GM12865 (cell line): ENCODE results near the gene GNG2.

Experiments used
- DNase-seq: peaks from one replicate; pipeline ENCODE4 v3.0.0; 2010; ENCODE audit warnings: low read depth
- H3K4me3 ChIP-seq: 2 replicates; pipeline ENCODE4 v1.5.1; 2011; ENCODE audit warnings: mild to moderate bottlenecking, low read depth, low read length, control low read depth
- CTCF ChIP-seq: IDR thresholded peaks from 2 replicates; pipeline ENCODE4 v1.5.1; 2011; ENCODE audit warnings: low read length, control low read depth, low read depth, inconsistent platforms; ENCODE audit not compliant: insufficient read depth; ENCODE audit errors: missing control alignments

The GNG2 gene

GRCh38 chr14:51931308-51931707 is 70.9 kb downstream of the GNG2 start:
- H3K4me3 ChIP-seq, result no peak overlapping the region
- TF ChIP-seq CTCF, result no peak
- DNase-seq, result no peak

GRCh38 chr14:51933191-51933590 is 72.8 kb downstream of the GNG2 start:
- TF ChIP-seq CTCF, result no peak
- H3K4me3 ChIP-seq, result no peak overlapping the region

GRCh38 chr14:51938137-51938536 is 77.7 kb downstream of the GNG2 start:
- no peak for TF ChIP-seq CTCF
- DNase-seq, result no peak
- H3K4me3 ChIP-seq, result no peak overlapping the region

More at GRCh38 chr14:51933191-51933590, 72.8 kb downstream of the GNG2 start:
- no peak for DNase-seq

GRCh38 chr14:51938821-51939220 is 78.4 kb downstream of the GNG2 start:
- TF ChIP-seq CTCF, result no peak
- no peak for DNase-seq

GRCh38 chr14:51939226-51939625 is 78.8 kb downstream of the GNG2 start:
- no peak overlapping the region for H3K4me3 ChIP-seq
- DNase-seq, result no peak
- no peak for TF ChIP-seq CTCF

More at GRCh38 chr14:51938821-51939220, 78.4 kb downstream of the GNG2 start:
- no peak overlapping the region for H3K4me3 ChIP-seq

GRCh38 chr14:51939755-51940301 is 79.4 kb downstream of the GNG2 start:
- peak; percentile 76 for DNase-seq
- TF ChIP-seq CTCF, result no peak
- no peak overlapping the region for H3K4me3 ChIP-seq

GRCh38 chr14:51942971-51943370 is 82.6 kb downstream of the GNG2 start:
- DNase-seq, result no peak
- TF ChIP-seq CTCF, result no peak
- H3K4me3 ChIP-seq, result no peak overlapping the region
